K562 (cell line): ENCODE results near the gene WWC2. TPM values are rescaled to one million over a fixed set of nuclear protein-coding genes. Genes with fewer than 3 reads are reported as not detected.

Experiments used
- CBFA2T2 ChIP-seq: fragments of 450-650 bp; conservative IDR thresholded peaks from 2 replicates; pipeline ENCODE4 v1.6.1; 2017; ENCODE audit warnings: mild to moderate bottlenecking
- CEBPB ChIP-seq: fragments of 450-650 bp; IDR thresholded peaks from 2 replicates; pipeline ENCODE4 v1.6.1; 2016; ENCODE audit warnings: missing genetic modification characterization, missing compliant biosample characterization
- CHCHD3 ChIP-seq: fragments of 250-450 bp; sonication (Bioruptor Pico); IDR thresholded peaks from 2 replicates; pipeline ENCODE4 v2.1.2; 2022; ENCODE audit warnings: mild to moderate bottlenecking
- E2F3 ChIP-seq: fragments of 250-450 bp; sonication (Bioruptor Pico); IDR thresholded peaks from 2 replicates; pipeline ENCODE4 v1.4.0; 2020; ENCODE audit warnings: mild to moderate bottlenecking
- HOXB6 ChIP-seq: fragments of 250-450 bp; sonication (Bioruptor Pico); IDR thresholded peaks from 2 replicates; pipeline ENCODE4 v1.5.1; 2022; ENCODE audit warnings: mild to moderate bottlenecking, borderline replicate concordance
- MTF1 ChIP-seq: fragments of 250-450 bp; sonication (Bioruptor Pico); IDR thresholded peaks from 2 replicates; pipeline ENCODE4 v1.9.0; 2021; ENCODE audit warnings: moderate library complexity, mild to moderate bottlenecking, inconsistent platforms, borderline replicate concordance
- NKRF ChIP-seq: fragments of 450-650 bp; IDR thresholded peaks from 2 replicates; pipeline ENCODE4 v1.6.1; 2016; ENCODE audit warnings: borderline replicate concordance
- RBFOX2 ChIP-seq: fragments of 200-400 bp; formaldehyde crosslinking; IDR thresholded peaks from 2 replicates; pipeline ENCODE4 v1.6.1; 2017; ENCODE audit warnings: low read depth, mild to moderate bottlenecking, low read length, moderate library complexity
- REST ChIP-seq, 2 experiments: fragments of 450-650 bp; formaldehyde crosslinking in 1 of 2; IDR thresholded peaks; 2 replicates each; pipeline versions ENCODE4 v1.4.0 to v1.6.1; 2014 to 2020; ENCODE audit warnings: mild to moderate bottlenecking in 2 of 2, borderline replicate concordance in 1 of 2, low read depth in 1 of 2
- polyA plus RNA-seq, 8 experiments: library from polyadenylated mRNA; depleted of rRNA in 4 of 8; stranded (reverse) in 5 of 8; unstranded in 3 of 8; fragments of >200 nt; fragmentation: Nextera tagmentation in 2 of 8; fragmentation: Illumina TruSeq in 1 of 8; extraction: Ambion mirVana in 2 of 8; extraction: Trizol in 1 of 8; gene quantifications; 2 replicates each; pipeline versions ENCODE4 v1.2.1 to v1.2.3, GENCODE V29; 2011 to 2014; ENCODE audit warnings: inconsistent platforms in 1 of 8, missing spikeins in 1 of 8
- total RNA-seq, 7 experiments: library from RNA; depleted of rRNA in 6 of 7; stranded (reverse); fragments of >200 nt in 6 of 7; fragmentation: Illumina TruSeq in 2 of 7; extraction: Trizol in 2 of 7; gene quantifications; 2 replicates each; pipeline versions ENCODE4 v1.2.1 to v1.2.3, GENCODE V29; 2011 to 2021; ENCODE audit warnings: low replicate concordance in 1 of 7

The WWC2 gene
- total and polyA plus RNA-seq, 9 of the 15 experiments (the other 6 are each of a cell fraction or from before 2014, with no cell fraction given), result 3.7 to 39.4 (median 19.6) TPM

DNA sequence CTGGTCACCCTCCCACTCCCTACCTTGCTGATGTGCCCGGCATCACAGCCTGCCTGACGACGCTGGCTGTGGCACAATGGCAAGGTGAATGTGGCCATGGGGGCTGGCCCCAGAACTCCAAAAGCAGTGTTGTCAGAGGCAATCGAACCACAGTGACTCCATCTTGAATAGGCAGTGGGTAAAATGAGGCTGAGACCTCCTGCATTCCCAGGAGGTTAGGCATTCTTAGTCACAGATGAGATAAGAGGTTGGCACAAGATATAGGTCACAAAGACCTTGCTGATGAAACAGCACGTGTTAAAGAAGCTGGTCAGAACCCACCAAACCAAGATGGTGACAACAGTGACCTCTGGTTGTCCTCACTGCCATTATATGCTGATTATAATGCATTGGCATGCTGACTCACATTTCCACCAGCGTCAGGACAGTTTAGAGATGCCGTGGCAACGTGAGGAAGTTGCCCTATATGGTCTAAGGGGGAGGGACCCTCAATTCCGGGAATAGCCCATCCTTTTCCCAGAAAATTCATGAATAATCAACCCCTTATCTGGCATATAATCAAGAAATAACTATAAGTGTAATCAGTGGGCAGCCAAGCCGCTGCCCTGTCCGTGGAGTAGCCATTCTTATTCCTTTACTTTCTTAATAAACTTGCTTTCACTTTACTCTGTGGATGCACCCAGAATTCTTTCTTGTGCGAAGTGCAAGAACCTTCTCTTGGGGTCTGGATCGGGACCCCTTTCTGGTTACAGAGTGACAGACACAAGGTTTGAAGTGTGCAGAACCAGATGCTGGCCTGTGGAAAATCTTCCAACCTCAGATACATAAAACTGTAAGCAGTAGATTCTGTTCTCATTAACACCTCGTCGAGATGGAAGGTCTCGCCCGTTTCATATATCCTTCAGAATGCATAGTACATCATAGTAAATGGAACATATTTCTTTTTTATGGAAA lies 249.9 kb downstream of the WWC2 start (continued):
- peak; percentile 69 for TF ChIP-seq RBFOX2
- no peak for TF ChIP-seq CBFA2T2
- TF ChIP-seq MTF1 (CRISPR knock-in tag), result peak; percentile 94
- peak; percentile 100 for TF ChIP-seq E2F3 (CRISPR knock-in tag)
- TF ChIP-seq CHCHD3 (CRISPR knock-in tag), result peak; percentile 87; the same call in 1 of the 2 replicates
- TF ChIP-seq HOXB6, result peak; percentile 99
- peak; percentile 86 for TF ChIP-seq CEBPB (tag)
- TF ChIP-seq NKRF, result peak; percentile 22; the same call in 1 of the 2 replicates
- TF ChIP-seq REST (IDR thresholded peaks at IDR 0.05; ENCODE audit: borderline replicate concordance), result peak; percentile 42; the same call in 1 of the 2 replicates
- TF ChIP-seq REST (CRISPR knock-in tag; IDR thresholded peaks at IDR 0.05; ENCODE audit: low read depth), result peak; percentile 93
